H1 (cell line): ENCODE data around the gene MIA2.

Experiments used
- BCL11A ChIP-seq, 2 experiments: IDR thresholded peaks; one replicate each; pipeline ENCODE4 v1.6.1; 2011; ENCODE audit warnings: low read depth in 2 of 2, low read length in 2 of 2, mild to moderate bottlenecking in 2 of 2
- CHD1 ChIP-seq: IDR thresholded peaks from 2 replicates; pipeline ENCODE4 v1.6.1; 2012; ENCODE audit warnings: low read depth, low read length, improper control_type of control experiment
- CTCF ChIP-seq, 3 experiments: IDR thresholded peaks; 1 replicate in 2 of 3; 2 replicates in 1 of 3; pipeline versions ENCODE4 v1.5.1 to v1.6.1; 2011; ENCODE audit warnings: low read length in 3 of 3, mild to moderate bottlenecking in 3 of 3, inconsistent platforms in 2 of 3, low read depth in 1 of 3, moderate library complexity in 1 of 3; ENCODE audit not compliant: insufficient read depth in 1 of 3; ENCODE audit errors: control extremely low read depth in 1 of 3
- EGR1 ChIP-seq: IDR thresholded peaks from 2 replicates; pipeline ENCODE4 v1.6.1; 2011; ENCODE audit warnings: low read depth, low read length, borderline replicate concordance
- EP300 ChIP-seq, 2 experiments: IDR thresholded peaks; 1 replicate in 1 of 2; 2 replicates in 1 of 2; pipeline ENCODE4 v1.6.1; 2011 to 2012; ENCODE audit warnings: low read depth in 2 of 2, low read length in 2 of 2, mild to moderate bottlenecking in 2 of 2, borderline replicate concordance in 1 of 2, inconsistent platforms in 1 of 2, moderate library complexity in 1 of 2
- EZH2 ChIP-seq: fragments of 200-600 bp; sonication (generic); IDR thresholded peaks from 2 replicates; pipeline ENCODE4 v1.7.1; 2012; ENCODE audit warnings: low read depth, mild to moderate bottlenecking, moderate library complexity, low read length, inconsistent platforms; ENCODE audit not compliant: severe bottlenecking
- JUN ChIP-seq: IDR thresholded peaks from 2 replicates; pipeline ENCODE4 v1.6.1; 2011; ENCODE audit warnings: low read depth, mild to moderate bottlenecking, improper control_type of control experiment, low read length
- POLR2A ChIP-seq, 2 experiments: IDR thresholded peaks; 1 replicate in 1 of 2; 2 replicates in 1 of 2; pipeline ENCODE4 v1.6.1; 2011; ENCODE audit warnings: low read depth in 2 of 2, low read length in 2 of 2, mild to moderate bottlenecking in 2 of 2; ENCODE audit errors: control extremely low read depth in 1 of 2
- POLR2AphosphoS5 ChIP-seq: IDR thresholded peaks from 2 replicates; pipeline ENCODE4 v1.6.1; 2011; ENCODE audit warnings: low read depth, low read length
- POU5F1 ChIP-seq: IDR thresholded peaks from 2 replicates; pipeline ENCODE4 v1.6.1; 2011; ENCODE audit warnings: low read depth, mild to moderate bottlenecking, low read length, moderate library complexity
- RFX5 ChIP-seq: IDR thresholded peaks from 2 replicates; pipeline ENCODE4 v1.6.1; 2011; ENCODE audit warnings: low read depth, low read length, improper control_type of control experiment, borderline replicate concordance
- SUZ12 ChIP-seq: fragments of 200-600 bp; sonication (generic); IDR thresholded peaks from 2 replicates; pipeline ENCODE4 v1.6.1; 2012; ENCODE audit warnings: mild to moderate bottlenecking, inconsistent platforms, low read length, moderate library complexity, mixed read lengths
- YY1 ChIP-seq: IDR thresholded peaks from 2 replicates; pipeline ENCODE4 v1.6.1; 2011; ENCODE audit warnings: low read depth, mild to moderate bottlenecking, low read length
- TF ChIP-seq, protein P1 (sequence below): IDR thresholded peaks from 2 replicates; pipeline ENCODE4 v1.6.1; 2012; ENCODE audit warnings: inconsistent platforms

- TF ChIP-seq POLR2AphosphoS5, result no peak
- TF ChIP-seq CTCF (IDR thresholded peaks at IDR 0.05; ENCODE audit: control extremely low read depth in 1 of 3, insufficient read depth in 1 of 3, low read depth in 1 of 3, low read length in 3 of 3), result no peak
- TF ChIP-seq POLR2A (IDR thresholded peaks at IDR 0.05; ENCODE audit: control extremely low read depth in 1 of 2, low read depth in 2 of 2, low read length in 2 of 2), result no peak
- no peak for TF ChIP-seq RFX5
- no peak for TF ChIP-seq EZH2
- TF ChIP-seq JUN, result no peak
- no peak for TF ChIP-seq EP300 (IDR thresholded peaks at IDR 0.05; ENCODE audit: borderline replicate concordance in 1 of 2, low read depth in 2 of 2, low read length in 2 of 2)
- TF ChIP-seq, protein P1, sequence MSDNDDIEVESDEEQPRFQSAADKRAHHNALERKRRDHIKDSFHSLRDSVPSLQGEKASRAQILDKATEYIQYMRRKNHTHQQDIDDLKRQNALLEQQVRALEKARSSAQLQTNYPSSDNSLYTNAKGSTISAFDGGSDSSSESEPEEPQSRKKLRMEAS, result no peak
- TF ChIP-seq BCL11A (IDR thresholded peaks at IDR 0.05; ENCODE audit: low read depth in 2 of 2, low read length in 2 of 2), result no peak
- no peak for TF ChIP-seq CHD1
- TF ChIP-seq POU5F1, result no peak
- no peak for TF ChIP-seq EGR1
- no peak for TF ChIP-seq YY1
- TF ChIP-seq SUZ12, result no peak
Observed at GRCh38 chr14:39376667-39377403, 143.1 kb downstream of the MIA2 start.
